Endometrium (tissue), 2 donors: ENCODE data around the gene ANKRD9.
A peak's percentile ranks its signal among the peaks of the same experiment; 100 is the strongest.
"Not testable (repeated sequence)": the region's sequence is repeated elsewhere in the genome, so short reads cannot be mapped to it uniquely, and the experiment has no call there.

ENCODE experiments used
- FAIRE-seq: peaks from 2 replicates; lab custom pipeline; 2012; peaks lifted over from hg19 to GRCh38; lab: Jason Lieb, UNC
- donor health status: control.
- donor health status: control.

The ANKRD9 gene

GRCh38 chr14:102538602-102539543 lies 29.3 kb upstream of the ANKRD9 start:
- FAIRE-seq = no peak

GRCh38 chr14:102537981-102538601 lies 28.5 kb upstream of the ANKRD9 start:
- FAIRE-seq = no peak

GRCh38 chr14:102532204-102532658 lies 22.7 kb upstream of the ANKRD9 start:
- FAIRE-seq = no peak

GRCh38 chr14:102530828-102531478 lies 21.4 kb upstream of the ANKRD9 start:
- no peak for FAIRE-seq

- FAIRE-seq = no peak
Observed at GRCh38 chr14:102528431-102529170, 19.0 kb upstream of the ANKRD9 start.

- FAIRE-seq = no peak
Observed at GRCh38 chr14:102525929-102526497, 16.4 kb upstream of the ANKRD9 start.

- FAIRE-seq = no peak
Observed at GRCh38 chr14:102525219-102525928, 15.8 kb upstream of the ANKRD9 start.

GRCh38 chr14:102524451-102525218 lies 15.1 kb upstream of the ANKRD9 start:
- peak; percentile 96 for FAIRE-seq

GRCh38 chr14:102523569-102524450 lies 14.2 kb upstream of the ANKRD9 start:
- no peak for FAIRE-seq

GRCh38 chr14:102523200-102523568 lies 13.6 kb upstream of the ANKRD9 start:
- FAIRE-seq = no peak

GRCh38 chr14:102519709-102520108 lies 10.1 kb upstream of the ANKRD9 start:
- not testable (repeated sequence) for FAIRE-seq

- FAIRE-seq = no peak
Observed at GRCh38 chr14:102518063-102518648, 8.6 kb upstream of the ANKRD9 start.

- no peak for FAIRE-seq
Observed at GRCh38 chr14:102517392-102518062, 8.0 kb upstream of the ANKRD9 start.

- FAIRE-seq = no peak
Observed at GRCh38 chr14:102516531-102517391, 7.2 kb upstream of the ANKRD9 start.

GRCh38 chr14:102514987-102515733 lies 5.6 kb upstream of the ANKRD9 start:
- no peak for FAIRE-seq
